Stimulated activated CD4-positive, alpha-beta T cell treated with anti-CD3 and anti-CD28 coated beads, Interleukin-2, amount 100 ng/mL, for 4 hours (primary cell): Measurements from ENCODE around the gene OPCML.

Source experiments
- DNase-seq: peaks from one replicate; pipeline ENCODE4 v3.0.0-alpha.2; 2020; ENCODE audit warnings: low read depth

The OPCML gene

DNA sequence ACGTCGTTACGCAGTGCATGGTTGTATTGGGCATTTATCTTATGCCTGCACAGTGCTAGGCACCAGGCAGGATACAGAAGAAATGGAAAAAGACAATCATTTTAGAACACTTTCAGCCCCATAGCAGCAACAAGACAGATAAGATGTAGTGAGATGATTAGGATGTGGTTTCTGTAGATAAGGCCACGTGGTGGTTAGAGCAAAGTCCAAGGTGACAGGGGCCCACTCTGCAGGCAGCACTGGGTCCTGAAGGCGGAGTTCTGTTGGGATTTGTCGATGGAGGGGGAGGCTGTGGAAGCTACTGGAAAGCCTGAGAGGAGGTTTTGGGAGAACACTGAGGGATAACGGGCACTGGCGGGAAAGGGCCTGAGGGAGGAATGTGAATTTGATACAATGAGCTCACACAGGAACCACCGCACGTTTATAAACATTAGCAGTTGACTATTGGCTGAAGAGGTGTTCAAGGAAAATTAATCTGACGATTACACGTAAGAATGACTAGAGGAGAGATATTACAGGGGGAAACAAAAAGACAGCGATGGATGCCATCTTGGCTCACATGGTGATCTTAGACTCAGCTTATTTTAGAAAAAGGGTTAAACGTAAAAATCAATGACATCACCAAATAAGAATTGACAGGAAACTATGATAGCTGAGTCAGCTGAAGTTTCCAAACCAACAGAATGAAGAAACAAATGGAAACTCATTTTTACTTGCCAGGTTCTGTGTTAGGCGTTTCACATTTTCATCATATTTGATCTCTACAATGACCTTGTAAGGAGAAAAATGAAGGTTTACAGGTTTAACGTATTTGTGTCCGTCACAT, 551.0 kb downstream of the OPCML start:
- no peak for DNase-seq

DNA sequence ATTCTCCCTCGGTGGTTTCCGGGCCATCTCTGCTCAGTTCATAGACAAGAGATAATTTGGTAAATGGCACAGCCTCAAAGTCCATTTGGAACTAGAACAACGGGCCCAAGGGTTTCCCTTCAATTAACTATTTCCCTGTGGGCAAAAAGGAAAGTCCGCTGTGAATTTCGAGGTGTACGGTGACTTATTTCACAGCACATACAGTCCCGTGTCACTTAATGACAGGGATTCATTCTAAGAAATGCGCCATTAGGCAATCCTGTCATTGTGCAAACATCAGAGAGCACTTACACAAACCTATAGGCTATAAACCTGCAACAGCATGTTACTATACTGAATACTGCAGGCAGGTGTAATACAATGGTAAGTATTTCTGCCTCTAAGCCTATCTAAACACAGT, 551.6 kb downstream of the OPCML start:
- no peak for DNase-seq

- no peak for DNase-seq
These were observed 554.6 kb downstream of the OPCML start for GRCh38 chr11:132977746-132978145.

- no peak for DNase-seq
These were observed 555.1 kb downstream of the OPCML start for GRCh38 chr11:132977241-132977640.

DNA sequence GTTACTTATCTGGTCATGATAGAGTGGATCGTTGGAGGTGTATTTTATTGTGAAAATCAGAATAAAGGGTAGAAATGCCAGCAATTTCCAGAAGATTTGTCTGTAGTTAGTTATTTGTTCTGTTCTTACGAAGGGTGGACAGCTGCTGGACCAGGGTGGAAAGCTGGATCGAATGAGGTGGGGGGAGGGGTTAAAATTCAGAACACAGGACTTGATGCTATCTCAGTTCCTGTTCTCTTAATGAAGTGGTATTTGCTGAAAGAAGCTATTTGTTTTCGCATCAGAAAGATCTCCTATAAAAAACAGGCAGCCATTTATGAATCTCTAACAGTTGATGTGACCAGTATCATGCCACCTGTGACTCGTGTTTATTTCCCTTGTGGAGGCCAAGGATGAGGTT, 556.2 kb downstream of the OPCML start:
- DNase-seq, result no peak

- no peak for DNase-seq
These were observed 558.6 kb downstream of the OPCML start for GRCh38 chr11:132973686-132974085.

- no peak for DNase-seq
These were observed 559.7 kb downstream of the OPCML start for GRCh38 chr11:132972565-132972964.

DNA sequence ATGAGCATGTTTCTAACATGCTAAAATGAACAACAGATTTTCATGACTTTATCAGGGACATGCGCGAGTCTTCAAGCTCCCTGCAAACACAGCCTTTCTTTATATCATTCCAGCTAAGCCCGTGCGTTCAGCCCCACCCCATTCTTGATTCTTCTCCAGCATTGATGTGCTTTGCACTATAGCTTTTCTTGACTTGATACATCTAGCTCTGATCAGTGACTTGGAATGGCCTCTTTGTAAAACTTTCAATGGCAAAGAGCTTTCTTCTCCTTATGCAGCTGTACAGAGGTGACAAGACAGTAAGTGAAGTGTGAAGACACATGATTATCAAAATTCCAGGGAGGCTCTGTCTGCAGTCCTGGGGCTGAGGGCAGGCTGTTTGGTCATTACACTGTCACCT, 561.0 kb downstream of the OPCML start:
- no peak for DNase-seq

DNA sequence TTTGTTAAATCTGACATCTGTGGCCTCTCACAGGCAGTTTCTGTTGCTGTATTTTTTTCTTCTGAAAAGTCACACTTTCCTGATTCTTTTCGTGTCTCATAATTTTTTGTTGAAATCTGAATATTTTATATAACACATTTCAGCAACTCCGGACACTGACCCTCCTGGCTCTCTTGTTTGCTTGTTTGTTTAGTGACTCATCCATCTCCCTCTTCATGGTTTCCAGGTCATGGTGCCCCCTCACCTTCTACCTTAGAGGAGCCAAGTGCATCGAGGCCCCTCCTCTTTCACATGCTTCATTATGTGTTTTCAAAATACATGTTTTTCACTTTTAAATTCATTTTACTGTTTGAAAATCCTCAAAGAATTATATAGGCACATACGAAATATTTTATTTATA, 562.4 kb downstream of the OPCML start:
- no peak for DNase-seq

DNA sequence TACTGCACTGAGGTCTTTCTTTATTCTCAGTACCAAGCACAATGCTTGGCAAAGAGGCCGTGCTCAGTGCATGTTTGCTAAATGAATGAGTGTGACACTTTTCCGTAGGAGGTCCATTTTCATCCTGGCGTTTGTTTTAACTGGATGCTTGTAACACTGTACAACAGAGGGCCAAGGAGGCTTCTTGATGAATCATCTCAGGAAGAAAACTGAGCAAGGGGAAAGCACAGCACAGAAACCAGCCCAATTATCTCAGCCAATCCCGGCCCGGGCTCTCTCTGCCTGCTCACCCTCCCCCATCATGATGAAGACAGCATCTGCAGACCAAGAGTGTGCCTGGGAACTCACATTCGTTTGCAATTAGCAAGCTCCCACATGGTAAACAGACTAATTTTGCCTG, 570.3 kb downstream of the OPCML start:
- DNase-seq, result no peak

DNA sequence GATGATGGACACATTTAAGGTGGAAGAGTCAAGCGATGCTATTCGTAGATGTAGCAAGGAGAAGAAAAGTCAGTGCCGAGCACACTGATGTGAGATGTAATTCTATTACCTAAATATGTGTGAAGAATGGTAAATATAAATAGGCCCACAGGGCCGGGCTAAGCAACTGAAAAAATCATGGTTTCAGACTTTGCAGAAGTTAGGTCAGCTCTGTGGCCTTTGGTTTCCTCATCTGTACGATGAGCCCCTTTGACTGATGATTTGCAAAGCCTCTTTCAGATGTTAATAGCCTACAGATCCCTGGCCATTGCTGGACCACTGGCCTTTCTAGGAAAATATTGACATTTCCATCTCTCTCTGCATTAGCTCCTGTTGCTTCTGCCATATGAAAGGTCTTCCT, 570.8 kb downstream of the OPCML start:
- no peak for DNase-seq

GRCh38 chr11:132960273-132961078, 571.8 kb downstream of the OPCML start:
- no peak for DNase-seq

DNA sequence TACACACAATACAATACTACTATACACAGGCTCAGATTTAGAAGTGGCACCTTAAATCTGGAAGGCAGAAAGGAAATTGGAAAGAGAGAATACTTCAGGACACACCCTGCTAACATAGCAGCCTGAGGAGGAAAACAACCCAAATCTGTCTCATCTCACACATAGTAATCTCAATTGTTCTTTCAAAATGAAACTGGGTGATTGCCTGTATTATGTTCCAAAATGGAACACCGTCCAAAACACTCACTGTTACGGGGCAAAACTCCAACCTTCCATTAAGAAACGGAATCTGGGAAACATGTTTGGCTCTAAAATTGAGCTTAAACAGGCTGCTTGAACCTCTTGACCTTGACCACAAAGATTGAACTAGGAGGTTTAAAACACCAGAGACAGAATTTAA, 572.6 kb downstream of the OPCML start:
- no peak for DNase-seq

- DNase-seq, result no peak
These were observed 574.4 kb downstream of the OPCML start for GRCh38 chr11:132957881-132958280.

DNA sequence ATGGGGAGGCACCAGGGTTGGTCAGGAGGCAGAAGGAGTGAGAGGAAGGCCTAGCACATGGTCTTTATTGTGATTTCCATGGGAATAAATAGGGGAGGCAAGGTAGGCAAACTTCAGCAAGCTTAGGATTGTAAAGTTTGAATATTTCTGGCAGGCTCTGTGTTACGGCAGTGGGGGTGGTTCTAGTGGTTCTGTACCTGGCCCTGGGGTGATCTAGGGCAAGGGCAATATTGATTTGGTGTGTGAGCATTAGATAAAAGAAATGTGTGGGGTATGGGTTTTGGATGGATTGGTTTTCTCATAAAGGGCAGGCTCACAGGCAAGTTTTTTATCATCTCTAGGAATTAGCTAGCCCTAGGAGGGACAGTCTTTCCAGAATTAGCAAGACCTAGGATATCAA, 584.0 kb downstream of the OPCML start:
- DNase-seq, result no peak

GRCh38 chr11:132944569-132944944, 587.7 kb downstream of the OPCML start:
- no peak for DNase-seq

- DNase-seq, result no peak
These were observed 588.4 kb downstream of the OPCML start for GRCh38 chr11:132943706-132944568.

DNA sequence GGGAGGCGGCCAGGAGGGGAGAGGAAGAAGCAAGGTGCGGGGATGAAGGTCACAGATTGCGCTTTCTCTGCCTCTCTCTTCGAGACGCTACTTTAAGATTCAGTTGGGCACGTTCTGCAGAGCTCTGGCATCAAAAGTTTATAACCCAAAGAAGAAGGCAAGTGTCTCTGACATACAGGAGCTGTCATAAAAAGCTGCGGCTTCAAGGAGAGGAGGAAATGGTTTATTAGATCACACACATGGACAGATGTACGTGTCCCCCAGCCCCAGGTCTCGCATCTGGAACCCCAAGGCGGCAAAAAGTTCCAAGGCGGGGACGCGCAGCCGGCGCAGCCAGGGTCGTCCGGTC, 589.0 kb downstream of the OPCML start:
- DNase-seq, result no peak

DNA sequence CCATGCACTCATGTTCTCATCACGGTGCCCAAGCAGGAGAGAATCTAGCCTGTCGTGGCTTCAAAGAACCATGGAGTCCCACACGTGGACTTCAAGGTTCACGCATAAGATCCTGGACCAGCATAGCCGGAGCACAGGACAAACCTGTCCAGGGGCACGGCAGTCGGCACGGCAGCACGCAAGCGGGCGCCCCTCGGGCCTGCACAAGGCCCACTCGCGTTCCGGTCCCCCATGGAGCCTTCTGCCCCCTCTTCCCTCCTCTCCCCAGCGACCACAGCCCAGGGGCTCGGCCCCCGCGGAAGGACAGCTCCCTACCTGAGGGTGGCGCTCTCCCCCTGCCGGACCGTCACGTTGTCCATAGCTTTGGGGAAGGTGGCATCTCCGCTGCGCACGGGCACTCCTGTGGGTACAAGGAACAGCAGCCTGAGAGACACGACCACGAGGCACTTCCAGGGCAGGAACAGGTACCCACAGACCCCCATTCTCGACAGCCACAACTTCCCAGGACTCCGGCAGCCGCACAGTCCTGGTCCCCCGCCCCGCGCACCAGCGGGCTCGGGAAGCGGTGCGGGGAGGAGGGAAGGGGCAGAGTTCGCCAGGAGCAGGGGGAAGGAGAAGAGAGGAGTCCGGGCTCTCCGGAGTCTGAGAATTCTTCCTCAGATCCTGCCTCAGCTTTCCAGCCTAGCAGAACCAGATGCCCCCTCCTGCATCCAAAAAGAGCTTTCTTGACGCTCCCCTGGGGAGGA, 589.5 kb downstream of the OPCML start:
- no peak for DNase-seq

DNA sequence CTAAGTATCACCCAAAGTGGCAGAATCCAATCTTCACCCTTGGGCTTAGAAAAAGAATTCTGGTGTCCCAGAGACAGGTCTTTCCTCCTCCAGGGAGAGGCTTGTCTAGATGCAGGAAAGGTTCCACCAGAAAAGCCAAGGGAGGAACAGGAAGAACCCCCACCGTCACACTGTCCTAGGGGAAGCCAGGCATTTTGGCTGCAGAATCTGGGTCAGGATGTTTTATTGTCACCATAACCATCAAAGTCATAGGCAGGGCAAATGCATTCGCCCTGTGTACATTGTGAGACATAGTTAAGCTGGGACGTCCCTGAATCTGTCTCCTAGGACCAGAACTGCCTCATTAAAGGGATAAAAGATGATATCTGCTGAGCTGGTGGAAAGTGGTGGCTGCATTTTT, 590.5 kb downstream of the OPCML start:
- no peak for DNase-seq

GRCh38 chr11:132941024-132941646, 591.2 kb downstream of the OPCML start:
- no peak for DNase-seq
